Cortex of kidney (tissue), 1 donor: Measurements from ENCODE around the gene RASSF9.

Source experiments
- DNase-seq: peaks from one replicate; lab custom pipeline; 2025; lab: John Stamatoyannopoulos, UW

The RASSF9 gene

GRCh38 chr12:85836197-85837090, at the start of gene RASSF9:
RASSF9 (minus strand) TSS chr12:85836409; CDS start chr12:85836201, 208 bp downstream.
- DNase-seq, result no peak

- DNase-seq, result no peak
Observed at GRCh38 chr12:85883763-85884162, 47.6 kb upstream of the RASSF9 start.

GRCh38 chr12:85877459-85877858, 41.2 kb upstream of the RASSF9 start:
- no peak for DNase-seq

- no peak for DNase-seq
Observed at GRCh38 chr12:85874031-85874461, 37.8 kb upstream of the RASSF9 start, which contains the start of gene NTS. NTS (plus strand) TSS chr12:85874295; CDS start chr12:85874404, 109 bp downstream.

- DNase-seq, result no peak
Observed at GRCh38 chr12:85872497-85873091, 36.4 kb upstream of the RASSF9 start.

GRCh38 chr12:85866986-85867776, 31.0 kb upstream of the RASSF9 start:
- no peak for DNase-seq

GRCh38 chr12:85865890-85866289, 29.7 kb upstream of the RASSF9 start:
- DNase-seq, result no peak

GRCh38 chr12:85856966-85857365, 20.8 kb upstream of the RASSF9 start:
- no peak for DNase-seq

GRCh38 chr12:85855305-85855704, 19.1 kb upstream of the RASSF9 start:
- no peak for DNase-seq

- no peak for DNase-seq
Observed at GRCh38 chr12:85849344-85849743, 13.1 kb upstream of the RASSF9 start.

GRCh38 chr12:85843606-85844310, 7.5 kb upstream of the RASSF9 start:
- no peak for DNase-seq

- DNase-seq, result no peak
Observed at GRCh38 chr12:85835426-85836196, 598 bp downstream of the RASSF9 start.

GRCh38 chr12:85834378-85834777, 1.8 kb downstream of the RASSF9 start:
- DNase-seq, result no peak

- no peak for DNase-seq
Observed at GRCh38 chr12:85833579-85833978, 2.6 kb downstream of the RASSF9 start.

GRCh38 chr12:85831327-85831990, 4.8 kb downstream of the RASSF9 start:
- no peak for DNase-seq

- no peak for DNase-seq
Observed at GRCh38 chr12:85829391-85829790, 6.8 kb downstream of the RASSF9 start.

GRCh38 chr12:85828576-85828975, 7.6 kb downstream of the RASSF9 start:
- no peak for DNase-seq

- no peak for DNase-seq
Observed at GRCh38 chr12:85825746-85826145, 10.5 kb downstream of the RASSF9 start.

GRCh38 chr12:85823436-85824180, 12.6 kb downstream of the RASSF9 start:
- DNase-seq, result no peak

- no peak for DNase-seq
Observed at GRCh38 chr12:85821759-85822158, 14.4 kb downstream of the RASSF9 start.
